ENCODE data around the gene HAPLN1.

DNA sequence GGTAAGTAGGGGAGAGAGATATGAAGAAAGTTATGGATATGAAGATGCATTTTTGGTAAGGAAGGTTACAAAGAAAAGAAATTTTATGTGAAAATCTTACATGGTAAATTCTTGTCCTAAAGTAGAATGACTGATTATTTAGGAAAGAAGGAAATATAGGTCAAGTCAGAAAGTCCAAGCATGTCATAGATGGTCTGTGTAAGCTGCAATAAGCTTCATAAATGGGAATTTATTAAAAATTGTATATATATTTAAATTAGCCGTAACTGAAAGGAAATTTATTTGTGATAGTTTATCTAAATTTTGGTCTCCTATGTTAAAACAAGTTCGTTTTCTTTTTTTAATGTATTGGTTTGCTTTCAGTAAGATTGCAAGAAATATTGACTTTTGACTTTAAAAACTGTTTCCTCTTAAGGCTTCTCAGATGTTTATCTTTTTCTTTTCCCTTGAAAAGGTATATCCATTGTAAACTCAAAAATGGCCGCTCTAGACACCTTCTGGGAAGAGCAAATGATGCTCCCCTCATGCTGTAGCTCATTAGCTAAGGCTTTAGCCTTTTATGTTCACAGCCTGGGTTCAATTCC is 46.8 kb upstream of the HAPLN1 start:
- no peak for TF ChIP-seq CTCF (conservative IDR thresholded peaks at IDR 0.05; ENCODE audit: low read length)
- no peak for TF ChIP-seq EZH2phosphoT487 (IDR thresholded peaks at IDR 0.05; ENCODE audit: borderline replicate concordance)

Data from Loucy (cell line).